ENCODE results near the gene UBE2E2. TPM values are rescaled to one million over a fixed set of nuclear protein-coding genes. Genes with fewer than 3 reads are reported as not detected.
"Not testable (repeated sequence)": the region's sequence is repeated elsewhere in the genome, so short reads cannot be mapped to it uniquely, and the experiment has no call there.

The UBE2E2 gene
- total and polyA plus RNA-seq, 2 donors (not counting 1 experiment from before 2014, with no cell fraction given), result 16.0 to 45.0 TPM

GRCh38 chr3:23174426-23175039, 28.6 kb upstream of the UBE2E2 start:
- CTCF ChIA-PET, result no interaction called here
- POLR2A ChIA-PET, result no interaction called here
- Histone ChIP-seq H3K27ac (ENCODE audit: low read length in 2 of 2) (no peak overlapping the region), H4K20me1 (ENCODE audit: control insufficient read depth, insufficient read depth, low read length, poor library complexity, severe bottlenecking) (no peaks in the 10 kb centered on the region), H3K4me2 (replicated peaks; ENCODE audit: low read depth, low read length, poor library complexity, severe bottlenecking) (no peak overlapping the region), H3K4me1 (ENCODE audit: control insufficient read depth in 2 of 2, insufficient read depth in 2 of 2, low read length in 2 of 2) (no peaks in the 10 kb centered on the region), H2AFZ (ENCODE audit: insufficient read depth, low read depth, low read length, poor library complexity, severe bottlenecking) (no peak overlapping the region), H3K4me3 (ENCODE audit: control extremely low read depth in 1 of 5, extremely low read depth in 1 of 5, insufficient read depth in 1 of 5, low read depth in 2 of 5, low read length in 4 of 5) (no peak overlapping the region), H3K9me3 (ENCODE audit: control extremely low read depth in 1 of 3, control insufficient read depth in 2 of 3, insufficient read depth in 1 of 3, low read length in 2 of 3) (peaks cover 0 to 2% (median 0%) of the 10 kb centered on the region in 3 donors), H3K9ac (ENCODE audit: low read length) (no peak overlapping the region), H3K79me2 (ENCODE audit: control insufficient read depth, insufficient read depth, low read length) (no peaks in the 10 kb centered on the region), H3K27me3 (replicated peaks in 1 of 4; ENCODE audit: control extremely low read depth in 1 of 4, control insufficient read depth in 3 of 4, insufficient read depth in 4 of 4, low read length in 3 of 4) (no peaks in the 10 kb centered on the region), H3K36me3 (replicated peaks in 1 of 2; ENCODE audit: control extremely low read depth in 1 of 2, control insufficient read depth in 1 of 2, extremely low read depth in 1 of 2, insufficient read depth in 2 of 2, low read length in 1 of 2) (no peaks in the 10 kb centered on the region)
- TF ChIP-seq EZH2 (IDR thresholded peaks at IDR 0.05; ENCODE audit: borderline replicate concordance, insufficient read depth, low read depth, low read length, poor library complexity, severe bottlenecking) (no peak), CTCF (IDR thresholded peaks at IDR 0.05) (no peak)
- H3K9me3 Mint-ChIP-seq (ENCODE audit: insufficient read depth), result peaks cover 6% of the 10 kb centered on the region
- peaks cover 10% of the 10 kb centered on the region for H3K27me3 Mint-ChIP-seq
- no peaks in the 10 kb centered on the region for H3K4me1 Mint-ChIP-seq
- WGBS (ENCODE audit: insufficient coverage), result 79% methylated on average over 2 of the region's 3 CpGs
- ATAC-seq (ENCODE audit: low read depth) (no peak), DNase-seq (no peak)
- intact Hi-C loops (cut with micrococcal nuclease), result no loop called here
- H3K27ac Mint-ChIP-seq, result no peak overlapping the region
- H3K4me3 Mint-ChIP-seq, result no peak overlapping the region

GRCh38 chr3:23175341-23176083, 27.6 kb upstream of the UBE2E2 start:
- Histone ChIP-seq H3K9ac (ENCODE audit: low read length) (no peak overlapping the region), H2AFZ (ENCODE audit: insufficient read depth, low read depth, low read length, poor library complexity, severe bottlenecking) (no peak overlapping the region), H3K4me1 (ENCODE audit: control insufficient read depth in 2 of 2, insufficient read depth in 2 of 2, low read length in 2 of 2) (no peaks in the 10 kb centered on the region), H3K9me3 (ENCODE audit: control extremely low read depth in 1 of 3, control insufficient read depth in 2 of 3, insufficient read depth in 1 of 3, low read length in 2 of 3) (peaks cover 0 to 2% (median 0%) of the 10 kb centered on the region in 3 donors), H4K20me1 (ENCODE audit: control insufficient read depth, insufficient read depth, low read length, poor library complexity, severe bottlenecking) (no peaks in the 10 kb centered on the region), H3K4me3 (ENCODE audit: control extremely low read depth in 1 of 5, extremely low read depth in 1 of 5, insufficient read depth in 1 of 5, low read depth in 2 of 5, low read length in 4 of 5) (no peak overlapping the region), H3K36me3 (replicated peaks in 1 of 2; ENCODE audit: control extremely low read depth in 1 of 2, control insufficient read depth in 1 of 2, extremely low read depth in 1 of 2, insufficient read depth in 2 of 2, low read length in 1 of 2) (no peaks in the 10 kb centered on the region), H3K79me2 (ENCODE audit: control insufficient read depth, insufficient read depth, low read length) (no peaks in the 10 kb centered on the region), H3K27me3 (replicated peaks in 1 of 4; ENCODE audit: control extremely low read depth in 1 of 4, control insufficient read depth in 3 of 4, insufficient read depth in 4 of 4, low read length in 3 of 4) (no peaks in the 10 kb centered on the region), H3K27ac (ENCODE audit: low read length in 2 of 2) (no peak overlapping the region), H3K4me2 (replicated peaks; ENCODE audit: low read depth, low read length, poor library complexity, severe bottlenecking) (no peak overlapping the region)
- POLR2A ChIA-PET, result no interaction called here
- Mint-ChIP-seq H3K27ac (no peak overlapping the region), H3K4me3 (no peak overlapping the region), H3K4me1 (no peaks in the 10 kb centered on the region), H3K27me3 (peaks cover 10% of the 10 kb centered on the region), H3K9me3 (ENCODE audit: insufficient read depth) (peaks cover 3% of the 10 kb centered on the region)
- CTCF ChIA-PET, result no interaction called here
- intact Hi-C loops (cut with micrococcal nuclease), result no loop called here
- ATAC-seq (ENCODE audit: low read depth) (no peak), DNase-seq (no peak)
- 100% methylated on average over 2 of the region's 2 CpGs for WGBS (ENCODE audit: insufficient coverage)
- TF ChIP-seq CTCF (IDR thresholded peaks at IDR 0.05) (no peak), EZH2 (IDR thresholded peaks at IDR 0.05; ENCODE audit: borderline replicate concordance, insufficient read depth, low read depth, low read length, poor library complexity, severe bottlenecking) (no peak)

- H3K4me2 ChIP-seq (replicated peaks; ENCODE audit: low read depth, low read length, poor library complexity, severe bottlenecking); H3K4me1 ChIP-seq (ENCODE audit: control insufficient read depth in 2 of 2, insufficient read depth in 2 of 2, low read length in 2 of 2); intact Hi-C loops (cut with micrococcal nuclease); CTCF ChIA-PET; H2AFZ ChIP-seq (ENCODE audit: insufficient read depth, low read depth, low read length, poor library complexity, severe bottlenecking); H3K27ac Mint-ChIP-seq; H3K36me3 ChIP-seq (replicated peaks in 1 of 2; ENCODE audit: control extremely low read depth in 1 of 2, control insufficient read depth in 1 of 2, extremely low read depth in 1 of 2, insufficient read depth in 2 of 2, low read length in 1 of 2); H4K20me1 ChIP-seq (ENCODE audit: control insufficient read depth, insufficient read depth, low read length, poor library complexity, severe bottlenecking); H3K9ac ChIP-seq (ENCODE audit: low read length); H3K79me2 ChIP-seq (ENCODE audit: control insufficient read depth, insufficient read depth, low read length); H3K9me3 ChIP-seq (ENCODE audit: control extremely low read depth in 1 of 3, control insufficient read depth in 2 of 3, insufficient read depth in 1 of 3, low read length in 2 of 3); H3K27ac ChIP-seq (ENCODE audit: low read length in 2 of 2); H3K4me1 Mint-ChIP-seq; H3K9me3 Mint-ChIP-seq (ENCODE audit: insufficient read depth); ATAC-seq (ENCODE audit: low read depth); DNase-seq; H3K4me3 ChIP-seq (ENCODE audit: control extremely low read depth in 1 of 5, extremely low read depth in 1 of 5, insufficient read depth in 1 of 5, low read depth in 2 of 5, low read length in 4 of 5); H3K4me3 Mint-ChIP-seq; POLR2A ChIA-PET; H3K27me3 ChIP-seq (replicated peaks in 1 of 4; ENCODE audit: control extremely low read depth in 1 of 4, control insufficient read depth in 3 of 4, insufficient read depth in 4 of 4, low read length in 3 of 4): not testable (repeated sequence)
- peaks cover 10% of the 10 kb centered on the region for H3K27me3 Mint-ChIP-seq
- WGBS (ENCODE audit: insufficient coverage), result 90% methylated on average over 2 of the region's 4 CpGs
These were observed 26.3 kb upstream of the UBE2E2 start for GRCh38 chr3:23176839-23177238.

All from B cell (primary cell).